Mesodermal cell (in vitro differentiated cells): Measurements from ENCODE around the gene MAB21L1.

Source experiments
- H3K27ac ChIP-seq: 2 replicates; pipeline ENCODE4 v1.7.0; 2013; ENCODE audit warnings: mild to moderate bottlenecking, low read depth, low read length, moderate library complexity; ENCODE audit not compliant: severe bottlenecking
- H3K36me3 ChIP-seq: 2 replicates; pipeline ENCODE4 v1.7.1; 2013; ENCODE audit warnings: mild to moderate bottlenecking, low read length, moderate library complexity; ENCODE audit not compliant: control insufficient read depth, insufficient read depth
- H3K4me1 ChIP-seq: one replicate; pipeline ENCODE4 v1.7.1; 2013; ENCODE audit warnings: mild to moderate bottlenecking, low read length; ENCODE audit not compliant: insufficient read depth, control insufficient read depth, poor library complexity, severe bottlenecking
- H3K4me3 ChIP-seq: 2 replicates; pipeline ENCODE4 v1.7.0; 2013; ENCODE audit warnings: low read length, control low read depth, mild to moderate bottlenecking; ENCODE audit not compliant: insufficient read depth, poor library complexity, severe bottlenecking; ENCODE audit errors: extremely low read depth
- H3K9me3 ChIP-seq: 2 replicates; pipeline ENCODE4 v1.7.1; 2013; ENCODE audit warnings: mild to moderate bottlenecking, low read length, moderate library complexity; ENCODE audit not compliant: control insufficient read depth
- WGBS, 2 experiments: methylation state at CpG; one replicate each; pipeline ENCODE4 v1.1.5; 2013; ENCODE audit warnings: missing lambda C conversion rate in 2 of 2; ENCODE audit not compliant: insufficient coverage in 2 of 2; 5-methylcytosine and 5-hydroxymethylcytosine counted together

Gene MAB21L1

GRCh38 chr13:35499196-35499662, 22.7 kb upstream of the MAB21L1 start:
- no peak overlapping the region for H3K4me3 ChIP-seq
- H3K27ac ChIP-seq: no peak overlapping the region
- 83 to 100% methylated on average over 1 to 2 of the region's 2 CpGs for WGBS, 2 experiments

GRCh38 chr13:35498231-35498630, 21.7 kb upstream of the MAB21L1 start:
- Histone ChIP-seq H3K4me1 (no peaks in the 10 kb centered on the region), H3K27ac (no peak overlapping the region)

More at GRCh38 chr13:35499196-35499662, 22.7 kb upstream of the MAB21L1 start:
- Histone ChIP-seq H3K4me1 (no peaks in the 10 kb centered on the region), H3K9me3 (no peaks in the 10 kb centered on the region), H3K36me3 (no peaks in the 10 kb centered on the region)

DNA sequence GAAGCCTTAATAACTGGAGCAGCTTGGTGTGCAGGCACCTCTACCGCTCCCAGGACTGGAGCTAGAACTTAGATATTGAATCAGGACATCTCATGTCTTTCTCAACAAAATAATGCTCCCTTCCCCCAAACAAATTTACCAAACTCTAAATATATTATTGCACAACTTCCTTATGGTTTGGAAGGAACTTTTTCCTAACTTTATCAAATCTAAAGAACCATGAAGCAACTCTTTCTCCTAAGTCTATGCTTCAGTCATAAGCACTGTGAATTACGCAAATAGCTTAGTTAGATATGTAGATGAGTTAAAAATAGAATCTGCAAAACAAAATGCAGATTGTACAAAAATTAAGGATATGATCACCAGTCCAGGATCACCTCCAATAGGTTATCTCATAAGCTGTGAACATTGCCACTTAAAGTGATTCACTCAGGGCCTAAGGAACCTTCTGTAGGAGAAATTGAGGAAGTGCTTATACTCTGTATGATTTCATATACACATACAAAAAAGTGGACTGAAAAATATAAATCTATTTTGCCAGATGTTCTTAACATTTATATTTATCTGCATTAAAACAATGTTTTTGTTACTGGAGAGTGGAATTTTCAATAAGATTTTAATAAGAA, 20.4 kb upstream of the MAB21L1 start:
- H3K27ac ChIP-seq: no peak overlapping the region
- no peaks in the 10 kb centered on the region for H3K36me3 ChIP-seq
- H3K9me3 ChIP-seq: no peaks in the 10 kb centered on the region
- H3K4me1 ChIP-seq: no peaks in the 10 kb centered on the region
- 100% methylated on average over 1 of the region's 2 CpGs; no CpG with 5 or more reads in 1 of the 2 experiments for WGBS, 2 experiments
- no peak overlapping the region for H3K4me3 ChIP-seq

More at GRCh38 chr13:35498231-35498630, 21.7 kb upstream of the MAB21L1 start:
- Histone ChIP-seq H3K36me3 (no peaks in the 10 kb centered on the region), H3K9me3 (no peaks in the 10 kb centered on the region), H3K4me3 (no peak overlapping the region)

DNA sequence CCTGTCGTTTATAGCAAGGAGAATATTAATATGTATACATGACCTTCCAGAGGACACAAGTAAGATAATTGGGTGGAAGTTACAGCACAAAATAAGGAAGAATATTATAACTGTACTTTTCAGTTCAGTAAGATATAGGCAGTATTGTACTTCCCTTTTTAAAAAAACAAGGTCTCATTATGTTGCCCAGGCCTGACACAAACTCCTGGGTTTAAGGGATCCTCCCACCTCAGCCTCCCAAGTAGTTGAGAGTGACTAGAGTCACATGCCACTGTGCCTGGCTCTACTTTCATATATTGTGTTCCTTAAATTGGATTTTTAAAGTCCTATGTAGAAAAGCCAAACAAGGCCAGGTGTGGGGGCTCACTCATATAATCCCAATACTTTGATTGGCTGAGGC, 19.5 kb upstream of the MAB21L1 start:
- no CpG with 5 or more reads among the region's 1 CpG for WGBS, 2 experiments
- Histone ChIP-seq H3K27ac (no peak overlapping the region), H3K9me3 (no peaks in the 10 kb centered on the region), H3K36me3 (no peaks in the 10 kb centered on the region), H3K4me1 (no peaks in the 10 kb centered on the region), H3K4me3 (no peak overlapping the region)

GRCh38 chr13:35489050-35489449, 12.6 kb upstream of the MAB21L1 start:
- H3K27ac ChIP-seq: no peak overlapping the region
- 82 to 100% methylated on average over 1 of the region's 4 CpGs for WGBS, 2 experiments
- H3K9me3 ChIP-seq: no peaks in the 10 kb centered on the region
- H3K4me1 ChIP-seq: no peaks in the 10 kb centered on the region
- no peaks in the 10 kb centered on the region for H3K36me3 ChIP-seq
- no peak overlapping the region for H3K4me3 ChIP-seq

- Histone ChIP-seq H3K4me3 (no peak overlapping the region), H3K36me3 (no peaks in the 10 kb centered on the region), H3K4me1 (no peaks in the 10 kb centered on the region), H3K9me3 (no peaks in the 10 kb centered on the region), H3K27ac (no peak overlapping the region)
- 100% methylated on average over 1 of the region's 3 CpGs; no CpG with 5 or more reads in 1 of the 2 experiments for WGBS, 2 experiments
Measured at GRCh38 chr13:35485424-35485823, 8.9 kb upstream of the MAB21L1 start.

GRCh38 chr13:35484384-35484783, 7.9 kb upstream of the MAB21L1 start:
- no peaks in the 10 kb centered on the region for H3K4me1 ChIP-seq
- 100% methylated on average over 1 of the region's 2 CpGs; no CpG with 5 or more reads in 1 of the 2 experiments for WGBS, 2 experiments
- no peaks in the 10 kb centered on the region for H3K36me3 ChIP-seq
- H3K27ac ChIP-seq: no peak overlapping the region
- no peak overlapping the region for H3K4me3 ChIP-seq
- H3K9me3 ChIP-seq: no peaks in the 10 kb centered on the region

GRCh38 chr13:35483761-35484160, 7.3 kb upstream of the MAB21L1 start:
- no peak overlapping the region for H3K27ac ChIP-seq
- H3K36me3 ChIP-seq: no peaks in the 10 kb centered on the region

GRCh38 chr13:35482527-35482926, 6.0 kb upstream of the MAB21L1 start:
- H3K27ac ChIP-seq: no peak overlapping the region
- no CpG with 5 or more reads among the region's 1 CpG for WGBS, 2 experiments
- no peak overlapping the region for H3K4me3 ChIP-seq
- H3K36me3 ChIP-seq: no peaks in the 10 kb centered on the region
- H3K4me1 ChIP-seq: no peaks in the 10 kb centered on the region
- no peaks in the 10 kb centered on the region for H3K9me3 ChIP-seq

More at GRCh38 chr13:35483761-35484160, 7.3 kb upstream of the MAB21L1 start:
- 100% methylated on average over 1 of the region's 3 CpGs for WGBS, 2 experiments
- Histone ChIP-seq H3K4me1 (no peaks in the 10 kb centered on the region), H3K4me3 (no peak overlapping the region), H3K9me3 (no peaks in the 10 kb centered on the region)

DNA sequence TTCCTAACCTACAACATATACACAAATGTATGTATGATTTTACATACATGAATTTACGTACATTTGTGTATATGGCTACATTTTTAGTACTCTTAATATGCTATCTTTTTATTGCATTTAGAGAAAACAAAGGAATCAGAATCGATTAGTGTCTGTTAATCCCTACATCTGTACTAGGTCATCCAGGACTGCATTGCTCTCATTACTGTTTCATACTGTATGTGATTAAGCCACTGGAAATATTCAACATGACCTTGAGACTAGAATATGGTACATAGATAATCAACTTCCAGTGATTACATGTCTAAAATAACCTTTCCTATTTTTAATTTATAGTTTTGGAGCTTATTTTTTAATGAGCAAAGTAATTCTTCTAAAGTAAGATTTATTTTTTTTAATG, 5.3 kb upstream of the MAB21L1 start:
- no peaks in the 10 kb centered on the region for H3K4me1 ChIP-seq
- no peaks in the 10 kb centered on the region for H3K9me3 ChIP-seq
- WGBS, 2 experiments: no CpG with 5 or more reads among the region's 2 CpGs
- no peaks in the 10 kb centered on the region for H3K36me3 ChIP-seq
- H3K4me3 ChIP-seq: no peak overlapping the region
- no peak overlapping the region for H3K27ac ChIP-seq

DNA sequence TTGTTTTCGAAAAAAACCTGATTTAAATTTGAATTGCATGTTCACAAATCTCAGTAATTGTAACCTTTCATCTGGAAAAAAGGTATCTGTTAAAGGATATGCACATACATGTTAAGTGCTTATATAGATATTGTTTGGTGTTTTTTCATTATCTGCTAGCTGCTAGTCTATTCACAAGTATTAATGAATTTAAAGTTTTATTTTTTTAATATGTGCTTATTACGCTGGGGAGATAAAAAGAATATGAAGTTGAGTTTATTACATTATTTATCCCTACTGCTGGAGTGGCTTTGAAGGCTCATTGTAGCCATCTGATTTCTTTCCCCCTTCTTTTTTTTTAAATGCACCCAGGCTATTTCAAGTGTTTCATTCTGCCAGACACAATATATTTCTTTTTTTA, 3.9 kb upstream of the MAB21L1 start:
- no peak overlapping the region for H3K4me3 ChIP-seq
- no CpG with 5 or more reads among the region's 2 CpGs for WGBS, 2 experiments
- H3K36me3 ChIP-seq: no peaks in the 10 kb centered on the region
- no peaks in the 10 kb centered on the region for H3K9me3 ChIP-seq
- no peak overlapping the region for H3K27ac ChIP-seq
- H3K4me1 ChIP-seq: no peaks in the 10 kb centered on the region
